Osteoblast (primary cell): ENCODE results near the gene KRTCAP2. TPM values are rescaled to one million over a fixed set of nuclear protein-coding genes. Genes with fewer than 3 reads are reported as not detected.

Source experiments
- DNase-seq: peaks from one replicate; pipeline ENCODE4 v3.0.0; 2011; ENCODE audit warnings: low spot score, mixed read lengths; ENCODE audit not compliant: insufficient read length; ENCODE audit errors: missing footprints
- H2AFZ ChIP-seq: 2 replicates; pipeline ENCODE4 v1.6.0; 2011; ENCODE audit warnings: mild to moderate bottlenecking, low read length
- H3K27ac ChIP-seq: 2 replicates; pipeline ENCODE4 v1.5.1; 2011; ENCODE audit warnings: mild to moderate bottlenecking, low read depth, low read length, moderate library complexity
- H3K27me3 ChIP-seq: 2 replicates; pipeline ENCODE4 v1.6.0; 2012; ENCODE audit warnings: mild to moderate bottlenecking, control low read depth, inconsistent platforms, low read length, moderate library complexity; ENCODE audit not compliant: insufficient read depth
- H3K36me3 ChIP-seq: 2 replicates; pipeline ENCODE4 v1.5.1; 2011; ENCODE audit warnings: mild to moderate bottlenecking, low read length, control low read depth, moderate library complexity; ENCODE audit not compliant: insufficient read depth
- H3K4me1 ChIP-seq: 2 replicates; pipeline ENCODE4 v1.5.1; 2011; ENCODE audit warnings: mild to moderate bottlenecking, low read length, control low read depth, moderate library complexity; ENCODE audit not compliant: insufficient read depth
- H3K4me2 ChIP-seq: 2 replicates; pipeline ENCODE4 v1.6.0; 2011; ENCODE audit warnings: mild to moderate bottlenecking, low read length; ENCODE audit not compliant: insufficient read depth
- H3K4me3 ChIP-seq: fragments of 200-600 bp; sonication (generic); 3 replicates; pipeline ENCODE4 v1.5.1; 2012; ENCODE audit warnings: mild to moderate bottlenecking, low read length, inconsistent platforms; ENCODE audit not compliant: insufficient read depth
- H3K79me2 ChIP-seq: 2 replicates; pipeline ENCODE4 v1.6.0; 2012; ENCODE audit warnings: mild to moderate bottlenecking, low read length, control low read depth, inconsistent platforms; ENCODE audit not compliant: insufficient read depth
- H3K9me3 ChIP-seq: 2 replicates; pipeline ENCODE4 v1.5.1; 2011; ENCODE audit warnings: low read depth, low read length, control low read depth
- H4K20me1 ChIP-seq: 2 replicates; pipeline ENCODE4 v1.6.0; 2012; ENCODE audit warnings: mild to moderate bottlenecking, low read length, control low read depth; ENCODE audit not compliant: insufficient read depth
- CTCF ChIP-seq: IDR thresholded peaks from 2 replicates; pipeline ENCODE4 v1.5.1; 2011; ENCODE audit warnings: mild to moderate bottlenecking, low read depth, low read length, moderate library complexity; ENCODE audit errors: extremely low read depth
- total RNA-seq: library from RNA; depleted of rRNA; stranded (reverse); fragments of >200 nt; gene quantifications from 2 replicates; pipeline ENCODE4 v1.2.3, GENCODE V29; 2012

The KRTCAP2 gene
- total RNA-seq, 1 donor = 117 TPM

GRCh38 chr1:155133799-155134281 is 39.3 kb downstream of the KRTCAP2 start:
- Histone ChIP-seq H3K4me1 (peaks cover 24% of the 10 kb centered on the region), H3K36me3 (peaks cover 7% of the 10 kb centered on the region), H3K27ac (no peak overlapping the region), H3K79me2 (peaks cover 22% of the 10 kb centered on the region), H4K20me1 (no peaks in the 10 kb centered on the region), H3K4me3 (no peak overlapping the region), H2AFZ (no peak overlapping the region), H3K9me3 (no peaks in the 10 kb centered on the region), H3K4me2 (no peak overlapping the region), H3K27me3 (peaks cover 13% of the 10 kb centered on the region)
- TF ChIP-seq CTCF = no peak
- DNase-seq = no peak

GRCh38 chr1:155131856-155132255 is 41.2 kb downstream of the KRTCAP2 start:
- Histone ChIP-seq H3K9me3 (no peaks in the 10 kb centered on the region), H3K27ac (no peak overlapping the region), H3K4me1 (peaks cover 26% of the 10 kb centered on the region), H3K27me3 (peaks cover 32% of the 10 kb centered on the region), H3K4me2 (no peak overlapping the region), H4K20me1 (no peaks in the 10 kb centered on the region), H3K79me2 (peaks cover 3% of the 10 kb centered on the region), H2AFZ (no peak overlapping the region), H3K4me3 (no peak overlapping the region), H3K36me3 (no peaks in the 10 kb centered on the region)
- no peak for TF ChIP-seq CTCF
- DNase-seq = no peak

- Histone ChIP-seq H2AFZ (no peak overlapping the region), H3K4me3 (no peak overlapping the region), H3K4me1 (peaks cover 23% of the 10 kb centered on the region), H3K27ac (no peak overlapping the region), H3K27me3 (peaks cover 38% of the 10 kb centered on the region), H3K79me2 (no peaks in the 10 kb centered on the region), H3K4me2 (no peak overlapping the region), H3K36me3 (no peaks in the 10 kb centered on the region), H4K20me1 (no peaks in the 10 kb centered on the region), H3K9me3 (no peaks in the 10 kb centered on the region)
- TF ChIP-seq CTCF = no peak
- DNase-seq = no peak
Measured at GRCh38 chr1:155131285-155131684, 41.8 kb downstream of the KRTCAP2 start.

DNA sequence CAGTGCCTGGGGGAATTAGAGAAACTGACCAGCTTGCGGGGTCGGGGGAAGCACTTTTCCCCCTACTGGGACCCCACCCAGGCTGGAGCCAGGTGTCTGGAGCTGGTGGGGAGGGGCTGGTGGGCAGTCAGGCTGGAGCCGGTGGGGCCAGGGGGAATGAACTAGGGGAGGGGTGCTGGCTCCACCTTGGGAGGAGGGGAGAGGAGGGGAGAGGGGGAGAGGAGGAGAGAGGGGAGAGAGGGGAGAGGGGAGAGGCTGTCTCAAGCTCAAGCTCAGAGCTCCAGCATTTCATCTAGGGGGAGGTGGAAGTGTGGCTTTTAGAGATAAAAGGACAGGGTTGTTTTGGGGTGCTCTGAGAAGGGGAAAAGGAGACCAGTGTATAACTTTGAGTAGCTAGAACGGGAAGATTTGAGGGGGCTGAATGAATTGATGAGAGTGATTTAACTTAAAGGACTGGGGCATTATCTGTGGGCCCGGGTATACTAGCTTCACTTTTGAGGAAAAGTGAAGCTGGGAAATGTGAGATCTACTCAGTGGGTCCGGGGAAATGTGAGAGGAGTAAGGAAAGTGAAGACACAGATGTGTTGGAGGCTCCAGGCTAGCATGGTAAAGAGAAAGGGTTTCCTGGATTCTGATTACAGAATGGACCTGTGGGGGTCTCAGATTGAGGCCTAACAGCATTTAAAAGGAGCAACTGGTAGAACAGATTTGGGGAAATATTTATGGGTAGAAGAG is 42.7 kb downstream of the KRTCAP2 start:
- H3K4me3 ChIP-seq = no peak overlapping the region
- H4K20me1 ChIP-seq = no peaks in the 10 kb centered on the region
- H3K27me3 ChIP-seq = peaks cover 46% of the 10 kb centered on the region
- H3K79me2 ChIP-seq = no peaks in the 10 kb centered on the region
- no peak overlapping the region for H3K27ac ChIP-seq
- no peaks in the 10 kb centered on the region for H3K36me3 ChIP-seq
- H3K4me2 ChIP-seq = peak overlapping the region; percentile 24
- peaks cover 23% of the 10 kb centered on the region for H3K4me1 ChIP-seq
- TF ChIP-seq CTCF = no peak
- DNase-seq = peak; percentile 57
- H2AFZ ChIP-seq = no peak overlapping the region
- H3K9me3 ChIP-seq = no peaks in the 10 kb centered on the region
